PC-9 (cell line): Measurements from ENCODE around the gene NAT9.

ENCODE experiments used
- CTCF ChIP-seq: fragments of 200-600 bp; sonication (generic); conservative IDR thresholded peaks from 2 replicates; pipeline ENCODE4 v1.6.1; 2017; ENCODE audit warnings: mixed run types, antibody characterized with exemption, mild to moderate bottlenecking, moderate library complexity
- EZH2 ChIP-seq: fragments of 200-600 bp; sonication (generic); IDR thresholded peaks from 2 replicates; pipeline ENCODE4 v1.8.0; 2017; ENCODE audit warnings: antibody characterized with exemption, low read depth

GRCh38 chr17:74768763-74769114 is 7.4 kb downstream of the NAT9 start:
- no peak for TF ChIP-seq EZH2
- TF ChIP-seq CTCF = no peak
